ENCODE results near the gene HIGD2A.

Gene HIGD2A

DNA sequence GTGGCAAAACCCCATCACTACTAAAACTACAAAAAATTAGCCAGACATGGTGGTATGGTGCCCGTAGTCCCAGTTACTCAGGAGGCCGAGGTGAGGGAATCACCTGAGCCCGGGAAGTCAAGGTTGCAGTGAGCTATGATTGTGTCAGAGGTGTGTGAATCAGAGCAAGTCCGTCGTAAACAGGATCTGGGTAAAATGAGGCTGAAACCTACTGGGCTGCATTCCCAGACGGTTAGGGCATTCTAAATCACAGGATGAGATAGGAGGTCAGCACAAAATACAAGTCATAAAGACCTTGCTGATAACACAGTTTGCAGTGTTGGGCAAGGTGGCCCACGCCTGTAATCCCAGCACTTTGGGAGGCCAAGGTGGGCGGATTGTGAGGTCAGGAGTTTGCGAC lies 29.7 kb downstream of the HIGD2A start:
- no peak for DNase-seq

DNA sequence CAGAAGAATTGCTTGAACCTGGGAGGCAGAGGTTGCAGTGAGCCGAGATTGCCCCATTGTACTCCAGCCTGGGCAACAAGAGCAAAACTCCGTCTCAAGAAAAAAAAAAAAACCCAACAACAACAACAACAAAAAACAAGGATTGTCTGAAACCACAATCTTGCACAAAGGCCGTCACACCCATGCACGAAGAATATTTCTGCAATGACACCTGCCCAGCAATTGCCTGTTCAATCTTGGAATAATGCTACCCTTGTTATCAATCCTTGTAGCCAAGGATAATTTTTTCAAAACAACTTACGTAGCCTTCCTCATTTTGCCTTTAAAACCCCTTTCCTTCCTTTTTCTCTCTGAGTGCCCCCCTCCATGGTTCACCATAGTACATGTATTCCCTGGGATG lies 31.5 kb downstream of the HIGD2A start:
- no peak for DNase-seq

GRCh38 chr5:176420972-176421544 lies 32.5 kb downstream of the HIGD2A start:
- DNase-seq: no peak

- DNase-seq: no peak
Measured at GRCh38 chr5:176424181-176424580, 35.6 kb downstream of the HIGD2A start.

GRCh38 chr5:176425138-176425537 lies 36.6 kb downstream of the HIGD2A start:
- no peak for DNase-seq

DNA sequence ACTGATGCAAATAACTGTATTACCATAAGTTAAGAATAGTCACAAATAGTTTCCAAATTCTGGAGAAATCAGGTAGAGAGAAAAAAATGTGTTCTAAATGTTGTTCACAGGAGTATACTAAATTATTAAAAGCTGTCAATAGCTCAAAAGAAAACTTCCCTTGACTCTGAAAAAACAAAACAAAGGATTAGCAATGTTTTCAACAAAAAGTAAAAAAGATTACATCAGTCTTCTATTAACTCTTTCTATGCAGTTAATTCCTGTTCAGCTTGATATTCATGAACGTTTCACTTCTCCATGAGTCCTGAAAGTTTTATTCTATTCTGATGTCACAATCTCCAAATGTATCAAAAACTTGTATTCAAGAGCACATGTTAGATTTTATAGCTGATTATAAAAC lies 37.2 kb downstream of the HIGD2A start:
- DNase-seq: no peak

- DNase-seq: no peak
Measured at GRCh38 chr5:176426876-176427275, 38.3 kb downstream of the HIGD2A start.

- no peak for DNase-seq
Measured at GRCh38 chr5:176427971-176428370, 39.4 kb downstream of the HIGD2A start.

GRCh38 chr5:176429972-176430371 lies 41.4 kb downstream of the HIGD2A start:
- no peak for DNase-seq

DNA sequence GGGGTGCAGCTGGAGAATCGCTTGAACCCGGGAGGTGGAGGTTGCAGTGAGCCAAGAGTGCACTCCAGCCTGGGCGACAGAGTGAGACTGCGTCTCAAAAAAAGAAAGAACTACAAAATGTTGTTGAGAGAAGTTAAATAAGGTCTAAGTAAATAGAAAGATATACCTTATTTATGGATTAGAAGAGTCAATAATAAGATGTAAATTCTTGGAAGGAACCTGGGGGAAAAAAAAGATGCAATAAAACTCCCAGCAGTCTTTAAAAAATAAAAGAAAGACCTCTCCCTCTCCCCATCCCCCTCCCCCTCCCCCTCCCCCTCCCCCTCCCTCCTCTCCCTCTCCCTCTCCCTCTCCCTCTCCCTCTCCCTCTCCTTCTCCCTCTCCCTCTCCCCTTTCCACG lies 44.2 kb downstream of the HIGD2A start:
- DNase-seq: no peak

DNA sequence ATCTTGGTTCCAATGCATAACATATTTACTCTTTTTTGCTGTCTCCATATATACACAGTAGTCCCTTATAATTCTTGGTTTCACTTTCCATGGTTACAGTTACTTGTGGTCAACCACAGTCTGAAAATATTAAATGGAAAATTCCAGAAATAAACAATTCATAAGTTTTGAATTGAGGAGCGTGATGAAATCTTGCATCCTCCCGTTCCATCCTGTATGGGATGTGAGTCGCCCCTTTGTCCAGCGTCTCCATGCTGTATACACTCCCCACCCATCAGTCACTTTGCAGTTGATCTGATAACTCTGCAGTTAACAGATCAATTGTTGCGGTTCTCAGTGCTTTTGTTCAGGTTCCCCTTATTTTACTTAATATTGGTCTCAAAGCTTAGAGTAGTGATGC lies 48.1 kb downstream of the HIGD2A start:
- DNase-seq: no peak

DNA sequence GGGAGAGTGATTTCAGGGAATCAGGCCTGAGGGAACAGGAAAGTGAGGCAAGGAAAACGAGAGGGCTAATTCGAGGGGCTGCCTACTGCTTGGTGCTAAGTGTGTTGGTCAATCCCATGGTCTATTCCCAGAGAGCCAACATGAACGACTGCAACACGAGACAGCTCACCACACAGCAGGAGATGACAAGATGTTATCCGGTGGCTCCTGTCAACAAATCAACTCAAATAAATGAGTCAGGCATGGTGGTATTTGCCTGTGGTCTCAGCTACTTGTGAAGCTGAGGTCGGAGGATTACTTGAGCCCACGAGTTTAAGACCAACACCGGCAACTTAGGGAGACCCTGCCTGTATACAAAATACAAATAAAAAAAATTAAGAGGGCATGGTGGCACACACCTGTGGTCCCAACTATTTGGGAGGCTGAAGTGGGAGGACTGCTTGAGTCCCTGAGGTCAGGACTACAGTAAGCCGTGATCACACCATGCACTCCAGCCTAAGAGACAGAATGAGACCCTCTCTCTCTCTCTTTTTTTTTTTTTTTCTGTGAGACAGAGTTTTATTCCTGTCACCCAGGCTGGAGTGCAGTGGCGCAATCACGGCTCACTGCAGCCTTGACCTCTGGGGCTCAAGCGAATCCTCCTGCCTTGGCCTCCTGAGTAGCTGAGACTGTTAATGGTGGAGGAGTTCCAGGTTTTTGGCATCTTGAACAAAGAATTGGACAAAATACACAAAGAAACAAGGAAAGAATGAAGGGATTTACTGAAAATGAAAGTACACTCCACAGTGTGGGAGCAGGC lies 50.6 kb downstream of the HIGD2A start:
- no peak for DNase-seq
